BLaER1 (cell line): ENCODE results near the gene ANKRD55.

Source experiments
- H3K27ac ChIP-seq: shearing (Covaris generic); formaldehyde crosslinking; 2 replicates; pipeline ENCODE4 v1.8.1; 2022
- H3K27me3 ChIP-seq: shearing (Covaris generic); formaldehyde crosslinking; 2 replicates; pipeline ENCODE4 v1.8.1; 2022
- H3K36me3 ChIP-seq: shearing (Covaris generic); formaldehyde crosslinking; 2 replicates; pipeline ENCODE4 v1.8.1; 2022
- H3K4me1 ChIP-seq: shearing (Covaris generic); formaldehyde crosslinking; 2 replicates; pipeline ENCODE4 v1.8.1; 2022
- H3K4me2 ChIP-seq: shearing (Covaris generic); formaldehyde crosslinking; 2 replicates; pipeline ENCODE4 v1.8.1; 2022
- H3K4me3 ChIP-seq: shearing (Covaris generic); formaldehyde crosslinking; 2 replicates; pipeline ENCODE4 v1.8.1; 2022
- H3K9ac ChIP-seq: shearing (Covaris generic); formaldehyde crosslinking; 2 replicates; pipeline ENCODE4 v1.8.1; 2022
- H3K9me3 ChIP-seq: shearing (Covaris generic); formaldehyde crosslinking; 2 replicates; pipeline ENCODE4 v1.8.1; 2022
- H4K20me1 ChIP-seq: shearing (Covaris generic); formaldehyde crosslinking; 2 replicates; pipeline ENCODE4 v1.8.1; 2022
- Cebpa-rat ChIP-seq: shearing (Covaris generic); IDR thresholded peaks from 2 replicates; pipeline ENCODE4 v1.8.1; 2022

The ANKRD55 gene

GRCh38 chr5:56064984-56065383, 168.1 kb downstream of the ANKRD55 start:
- H3K4me2 ChIP-seq: no peak overlapping the region
- H3K27ac ChIP-seq: no peak overlapping the region
- H3K36me3 ChIP-seq: no peaks in the 10 kb centered on the region
- no peaks in the 10 kb centered on the region for H3K27me3 ChIP-seq
- H3K9me3 ChIP-seq: no peaks in the 10 kb centered on the region
- no peak for TF ChIP-seq Cebpa-rat
- no peak overlapping the region for H3K4me3 ChIP-seq
- H3K9ac ChIP-seq: no peak overlapping the region
- no peaks in the 10 kb centered on the region for H4K20me1 ChIP-seq
- peaks cover 16% of the 10 kb centered on the region for H3K4me1 ChIP-seq

GRCh38 chr5:56060276-56061110, 172.6 kb downstream of the ANKRD55 start:
- no peak overlapping the region for H3K9ac ChIP-seq
- H3K27me3 ChIP-seq: no peaks in the 10 kb centered on the region
- H3K36me3 ChIP-seq: no peaks in the 10 kb centered on the region
- peak overlapping the region; percentile 25 for H3K4me2 ChIP-seq
- H3K4me3 ChIP-seq: no peak overlapping the region
- H3K27ac ChIP-seq: no peak overlapping the region
- no peak for TF ChIP-seq Cebpa-rat
- no peaks in the 10 kb centered on the region for H4K20me1 ChIP-seq
- peaks cover 37% of the 10 kb centered on the region for H3K4me1 ChIP-seq
- H3K9me3 ChIP-seq: no peaks in the 10 kb centered on the region; the same call in 1 of the 2 replicates

- Histone ChIP-seq H3K36me3 (no peaks in the 10 kb centered on the region), H3K27me3 (no peaks in the 10 kb centered on the region), H3K9me3 (no peaks in the 10 kb centered on the region; the same call in 1 of the 2 replicates), H3K4me2 (no peak overlapping the region), H3K4me3 (no peak overlapping the region), H3K27ac (no peak overlapping the region), H3K4me1 (peaks cover 37% of the 10 kb centered on the region), H3K9ac (no peak overlapping the region), H4K20me1 (no peaks in the 10 kb centered on the region)
- no peak for TF ChIP-seq Cebpa-rat
These were observed 173.3 kb downstream of the ANKRD55 start for GRCh38 chr5:56059854-56060253.

- H3K4me1 ChIP-seq: peaks cover 41% of the 10 kb centered on the region
- H3K27ac ChIP-seq: no peak overlapping the region
- H3K4me2 ChIP-seq: no peak overlapping the region
- no peak for TF ChIP-seq Cebpa-rat
- H3K27me3 ChIP-seq: no peaks in the 10 kb centered on the region
- no peaks in the 10 kb centered on the region for H4K20me1 ChIP-seq
- H3K4me3 ChIP-seq: no peak overlapping the region
- no peaks in the 10 kb centered on the region for H3K36me3 ChIP-seq
- no peak overlapping the region for H3K9ac ChIP-seq
- peaks cover 26% of the 10 kb centered on the region for H3K9me3 ChIP-seq
These were observed 176.3 kb downstream of the ANKRD55 start for GRCh38 chr5:56056875-56057274.

GRCh38 chr5:56055859-56056258, 177.3 kb downstream of the ANKRD55 start:
- H3K27me3 ChIP-seq: no peaks in the 10 kb centered on the region
- no peak overlapping the region for H3K9ac ChIP-seq
- no peak for TF ChIP-seq Cebpa-rat
- peaks cover 50% of the 10 kb centered on the region for H3K4me1 ChIP-seq
- H3K4me2 ChIP-seq: no peak overlapping the region
- no peak overlapping the region for H3K4me3 ChIP-seq
- no peaks in the 10 kb centered on the region for H3K36me3 ChIP-seq
- no peaks in the 10 kb centered on the region for H4K20me1 ChIP-seq
- H3K27ac ChIP-seq: no peak overlapping the region
- peaks cover 27% of the 10 kb centered on the region for H3K9me3 ChIP-seq

- TF ChIP-seq Cebpa-rat: no peak
- no peak overlapping the region for H3K4me3 ChIP-seq
- no peak overlapping the region for H3K4me2 ChIP-seq
These were observed 177.8 kb downstream of the ANKRD55 start for GRCh38 chr5:56055287-56055686.

GRCh38 chr5:56054666-56055065, 178.5 kb downstream of the ANKRD55 start:
- no peak overlapping the region for H3K4me3 ChIP-seq
- no peaks in the 10 kb centered on the region for H4K20me1 ChIP-seq
- H3K36me3 ChIP-seq: no peaks in the 10 kb centered on the region
- peaks cover 47% of the 10 kb centered on the region for H3K4me1 ChIP-seq
- peak; percentile 47; the same call in 1 of the 2 replicates for TF ChIP-seq Cebpa-rat
- no peak overlapping the region for H3K4me2 ChIP-seq
- H3K27me3 ChIP-seq: no peaks in the 10 kb centered on the region
- H3K9me3 ChIP-seq: peaks cover 27% of the 10 kb centered on the region
- no peak overlapping the region for H3K9ac ChIP-seq
- H3K27ac ChIP-seq: no peak overlapping the region

More at GRCh38 chr5:56055287-56055686, 177.8 kb downstream of the ANKRD55 start:
- Histone ChIP-seq H3K9ac (no peak overlapping the region), H3K27ac (no peak overlapping the region), H3K9me3 (peaks cover 27% of the 10 kb centered on the region), H4K20me1 (no peaks in the 10 kb centered on the region), H3K36me3 (no peaks in the 10 kb centered on the region), H3K4me1 (peaks cover 47% of the 10 kb centered on the region), H3K27me3 (no peaks in the 10 kb centered on the region)

GRCh38 chr5:56053363-56053762, 179.8 kb downstream of the ANKRD55 start:
- H3K4me3 ChIP-seq: no peak overlapping the region
- no peak overlapping the region for H3K27ac ChIP-seq
- H3K36me3 ChIP-seq: no peaks in the 10 kb centered on the region
- no peak overlapping the region for H3K9ac ChIP-seq
- no peaks in the 10 kb centered on the region for H4K20me1 ChIP-seq
- no peak overlapping the region for H3K4me2 ChIP-seq
- no peak for TF ChIP-seq Cebpa-rat
- H3K9me3 ChIP-seq: peaks cover 27% of the 10 kb centered on the region
- H3K4me1 ChIP-seq: peaks cover 47% of the 10 kb centered on the region
- no peaks in the 10 kb centered on the region for H3K27me3 ChIP-seq

GRCh38 chr5:56052735-56053134, 180.4 kb downstream of the ANKRD55 start:
- no peaks in the 10 kb centered on the region for H3K27me3 ChIP-seq
- no peak overlapping the region for H3K4me3 ChIP-seq
- no peak overlapping the region for H3K9ac ChIP-seq
- no peak overlapping the region for H3K4me2 ChIP-seq
- H3K27ac ChIP-seq: no peak overlapping the region
- peaks cover 42% of the 10 kb centered on the region for H3K4me1 ChIP-seq
- no peaks in the 10 kb centered on the region for H4K20me1 ChIP-seq
- TF ChIP-seq Cebpa-rat: no peak
- no peaks in the 10 kb centered on the region for H3K36me3 ChIP-seq
- H3K9me3 ChIP-seq: peaks cover 27% of the 10 kb centered on the region

- Histone ChIP-seq H3K27ac (peak overlapping the region; percentile 95), H4K20me1 (no peaks in the 10 kb centered on the region), H3K27me3 (no peaks in the 10 kb centered on the region), H3K36me3 (no peaks in the 10 kb centered on the region), H3K9me3 (peaks cover 39% of the 10 kb centered on the region), H3K9ac (peak overlapping the region; percentile 80), H3K4me3 (peak overlapping the region; percentile 50; the same call in 1 of the 2 replicates), H3K4me2 (peak overlapping the region; percentile 84), H3K4me1 (peaks cover 37% of the 10 kb centered on the region)
- TF ChIP-seq Cebpa-rat: no peak
These were observed 182.4 kb downstream of the ANKRD55 start for GRCh38 chr5:56050551-56051255.
